ENCODE measurements around the gene COL26A1. TPM values are rescaled to one million over a fixed set of nuclear protein-coding genes. Genes with fewer than 3 reads are reported as not detected.
A peak's percentile ranks its signal among the peaks of the same experiment; 100 is the strongest.

The COL26A1 gene
- total RNA-seq, 1 donor from 2014 or later: 0.58 TPM

DNA sequence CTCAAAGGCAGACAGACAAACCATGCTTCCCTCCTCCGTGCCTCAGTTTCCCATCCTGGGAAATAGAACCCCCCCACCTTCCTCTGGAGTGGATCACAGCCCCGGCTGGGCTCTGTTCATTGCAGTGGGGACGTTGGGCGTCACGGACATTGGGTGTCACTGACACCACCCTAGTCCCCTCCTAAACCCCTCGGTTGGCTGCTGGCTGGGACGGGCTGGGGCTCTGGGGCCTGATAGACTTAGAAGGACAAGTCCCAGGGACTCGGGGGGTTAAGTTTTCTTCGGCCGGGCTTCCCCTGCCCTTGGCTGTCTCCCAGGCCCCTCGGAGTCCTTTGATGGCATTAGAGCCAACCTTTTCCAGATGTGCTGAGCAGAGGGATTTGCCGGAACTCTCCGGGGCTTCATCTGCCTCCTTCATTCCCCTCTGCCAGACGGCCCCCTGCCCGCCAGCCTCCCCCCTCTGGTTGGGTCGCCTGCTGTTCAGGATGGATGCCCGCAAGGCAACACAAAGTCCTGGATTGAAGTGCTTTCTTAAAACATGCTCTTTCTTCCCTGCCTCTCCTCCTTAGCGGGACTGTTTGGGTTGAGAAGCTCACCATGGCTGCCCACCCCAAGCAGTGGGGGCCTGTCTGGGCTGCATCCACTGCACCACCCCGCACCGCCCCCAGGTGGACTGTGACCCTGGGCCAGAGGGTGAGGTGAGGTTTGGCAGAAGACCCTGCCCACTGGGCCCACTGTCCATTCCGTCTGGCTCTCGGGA, 73.0 kb downstream of the COL26A1 start:
- H3K4me3 ChIP-seq: no peak overlapping the region
- H3K27ac ChIP-seq: no peak overlapping the region
- no peak for ATAC-seq
- H3K36me3 ChIP-seq: no peaks in the 10 kb centered on the region
- intact Hi-C loops (cut with DNase I): no loop called here
- no peaks in the 10 kb centered on the region for H3K9me3 ChIP-seq
- peaks cover 24% of the 10 kb centered on the region for H3K27me3 ChIP-seq
- no peaks in the 10 kb centered on the region for H3K4me1 ChIP-seq
- TF ChIP-seq, protein P1, sequence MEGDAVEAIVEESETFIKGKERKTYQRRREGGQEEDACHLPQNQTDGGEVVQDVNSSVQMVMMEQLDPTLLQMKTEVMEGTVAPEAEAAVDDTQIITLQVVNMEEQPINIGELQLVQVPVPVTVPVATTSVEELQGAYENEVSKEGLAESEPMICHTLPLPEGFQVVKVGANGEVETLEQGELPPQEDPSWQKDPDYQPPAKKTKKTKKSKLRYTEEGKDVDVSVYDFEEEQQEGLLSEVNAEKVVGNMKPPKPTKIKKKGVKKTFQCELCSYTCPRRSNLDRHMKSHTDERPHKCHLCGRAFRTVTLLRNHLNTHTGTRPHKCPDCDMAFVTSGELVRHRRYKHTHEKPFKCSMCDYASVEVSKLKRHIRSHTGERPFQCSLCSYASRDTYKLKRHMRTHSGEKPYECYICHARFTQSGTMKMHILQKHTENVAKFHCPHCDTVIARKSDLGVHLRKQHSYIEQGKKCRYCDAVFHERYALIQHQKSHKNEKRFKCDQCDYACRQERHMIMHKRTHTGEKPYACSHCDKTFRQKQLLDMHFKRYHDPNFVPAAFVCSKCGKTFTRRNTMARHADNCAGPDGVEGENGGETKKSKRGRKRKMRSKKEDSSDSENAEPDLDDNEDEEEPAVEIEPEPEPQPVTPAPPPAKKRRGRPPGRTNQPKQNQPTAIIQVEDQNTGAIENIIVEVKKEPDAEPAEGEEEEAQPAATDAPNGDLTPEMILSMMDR (IDR thresholded peaks at IDR 0.05): no peak
- DNase-seq: no peak

DNA sequence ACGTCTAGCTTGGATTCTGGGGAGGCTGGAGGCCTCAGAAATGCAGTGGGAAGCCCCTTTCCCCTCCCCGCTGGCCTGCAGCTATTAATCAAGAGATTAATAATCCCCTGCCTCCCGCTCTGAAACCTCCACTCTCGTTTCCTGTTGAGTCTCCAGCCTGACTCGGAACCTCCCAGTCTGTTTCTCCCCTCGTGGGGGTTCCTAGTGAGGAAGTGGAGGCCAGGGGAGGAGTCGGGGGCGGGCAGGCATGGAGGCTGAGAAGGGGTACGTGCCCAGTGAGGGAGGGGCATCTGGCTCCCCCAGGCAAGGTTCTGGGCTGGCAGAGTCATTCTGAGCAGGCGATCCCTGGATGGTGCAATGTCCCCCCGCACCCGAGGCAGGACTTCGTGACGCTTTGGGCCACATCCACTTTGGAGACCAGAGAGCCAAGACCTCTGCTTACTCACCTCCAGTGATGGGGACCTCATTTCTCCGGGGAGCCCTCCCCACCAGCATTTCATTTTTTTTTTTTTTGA, 73.6 kb downstream of the COL26A1 start:
- TF ChIP-seq, protein P1 (IDR thresholded peaks at IDR 0.05): no peak

DNA sequence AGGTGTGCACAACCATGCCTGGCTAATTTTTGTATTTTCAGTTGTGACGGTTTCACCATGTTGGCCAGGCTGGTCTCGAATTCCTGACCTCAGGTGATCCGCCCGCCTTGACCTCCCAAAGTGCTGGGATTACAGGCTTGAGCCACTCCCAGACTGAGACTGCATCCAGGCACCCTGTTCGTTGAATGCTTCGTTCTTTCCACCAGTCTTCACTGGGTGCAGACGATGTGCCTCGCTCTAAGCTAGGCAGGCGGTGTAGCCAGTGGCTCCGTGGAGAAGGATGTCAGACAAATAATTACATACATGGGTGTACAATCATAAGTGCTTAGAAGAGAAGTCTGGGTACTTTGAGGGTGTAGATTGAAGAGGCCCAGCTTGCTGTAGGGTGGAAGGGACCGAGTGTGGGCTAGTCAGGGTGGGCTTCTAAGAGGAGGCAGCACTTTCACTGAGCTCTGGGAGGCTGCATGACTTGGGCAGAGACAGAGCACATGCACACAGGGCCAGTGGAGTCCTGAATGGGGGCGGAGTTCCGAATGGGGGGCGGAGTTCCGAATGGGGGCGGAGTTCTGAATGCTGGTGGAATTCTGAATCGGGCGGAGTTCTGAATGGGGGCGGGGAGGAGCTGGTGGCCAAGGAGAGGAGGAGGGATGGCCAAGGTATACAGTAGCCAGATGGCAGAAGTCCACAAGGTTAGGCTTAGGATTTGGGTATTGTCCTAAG, 74.3 kb downstream of the COL26A1 start:
- Histone ChIP-seq H3K9me3 (no peaks in the 10 kb centered on the region), H3K27ac (no peak overlapping the region), H3K4me1 (no peaks in the 10 kb centered on the region), H3K36me3 (no peaks in the 10 kb centered on the region), H3K27me3 (peaks cover 21% of the 10 kb centered on the region), H3K4me3 (no peak overlapping the region)
- TF ChIP-seq, protein P1 (IDR thresholded peaks at IDR 0.05): no peak
- ATAC-seq (peak; percentile 20), DNase-seq (no peak)
- intact Hi-C loops (cut with DNase I): no loop called here

More for the DNA sequence above, 73.6 kb downstream of the COL26A1 start:
- Histone ChIP-seq H3K9me3 (no peaks in the 10 kb centered on the region), H3K36me3 (no peaks in the 10 kb centered on the region), H3K4me1 (no peaks in the 10 kb centered on the region), H3K27me3 (peaks cover 24% of the 10 kb centered on the region), H3K4me3 (no peak overlapping the region), H3K27ac (no peak overlapping the region)
- no peak for DNase-seq
- ATAC-seq: no peak
- intact Hi-C loops (cut with DNase I): no loop called here

DNA sequence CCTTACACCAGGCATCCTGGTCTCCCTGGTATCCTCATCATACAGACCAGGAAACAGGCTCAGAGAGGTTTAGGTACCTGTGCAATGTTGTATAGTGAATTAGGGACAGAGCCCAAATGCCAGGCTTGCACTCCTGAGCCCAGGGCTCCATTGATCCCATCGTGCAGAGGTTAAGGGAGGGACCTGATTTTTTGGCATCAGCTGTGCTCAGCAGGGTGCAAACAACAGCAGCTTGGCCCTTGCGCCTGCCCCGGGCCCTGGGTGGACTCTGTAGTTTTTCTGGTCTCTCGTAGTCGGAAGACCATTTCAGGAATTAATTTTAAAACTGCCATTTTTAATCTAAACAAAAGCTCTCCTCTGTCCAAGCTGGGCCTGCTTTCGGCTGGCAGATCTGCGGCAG, 79.2 kb downstream of the COL26A1 start:
- Histone ChIP-seq H3K27me3 (peaks cover 5% of the 10 kb centered on the region), H3K9me3 (no peaks in the 10 kb centered on the region), H3K4me1 (no peaks in the 10 kb centered on the region), H3K4me3 (no peak overlapping the region), H3K36me3 (no peaks in the 10 kb centered on the region), H3K27ac (no peak overlapping the region)
- TF ChIP-seq, protein P1 (IDR thresholded peaks at IDR 0.05): no peak
- intact Hi-C loops (cut with DNase I): no loop called here
- no peak for ATAC-seq
- DNase-seq: no peak

GRCh38 chr7:101442426-101443070, 79.9 kb downstream of the COL26A1 start:
- TF ChIP-seq, protein P1 (IDR thresholded peaks at IDR 0.05): no peak
- Histone ChIP-seq H3K9me3 (no peaks in the 10 kb centered on the region), H3K4me1 (no peaks in the 10 kb centered on the region), H3K27ac (no peak overlapping the region), H3K36me3 (no peaks in the 10 kb centered on the region), H3K27me3 (peaks cover 5% of the 10 kb centered on the region), H3K4me3 (no peak overlapping the region)
- intact Hi-C loops (cut with DNase I): no loop called here
- no peak for ATAC-seq
- no peak for DNase-seq
